ENCODE measurements around the gene LIN54. TPM values are rescaled to one million over a fixed set of nuclear protein-coding genes. Genes with fewer than 3 reads are reported as not detected.
A peak's percentile ranks its signal among the peaks of the same experiment; 100 is the strongest.
"Not testable (repeated sequence)": the region's sequence is repeated elsewhere in the genome, so short reads cannot be mapped to it uniquely, and the experiment has no call there.

The LIN54 gene
- total and polyA plus RNA-seq, 2 donors (not counting 1 experiment from before 2014, with no cell fraction given) = 13.3 to 15.2 TPM

- H3K79me2 ChIP-seq (ENCODE audit: control insufficient read depth, insufficient read depth, low read length) = peaks cover 66% of the 10 kb centered on the region
These were observed 507 bp downstream of the LIN54 start for GRCh38 chr4:83010111-83010521.

GRCh38 chr4:83009529-83009928, 1.1 kb downstream of the LIN54 start:
- Histone ChIP-seq H2AFZ (ENCODE audit: low read length) (no peak overlapping the region), H3K36me3 (ENCODE audit: control insufficient read depth, insufficient read depth, low read length) (no peaks in the 10 kb centered on the region), H3K9ac (ENCODE audit: insufficient read depth, low read length) (peak overlapping the region; percentile 92), H3K9me3 (ENCODE audit: control insufficient read depth, insufficient read depth, low read depth, low read length) (no peaks in the 10 kb centered on the region), H3K79me2 (ENCODE audit: control insufficient read depth, insufficient read depth, low read length) (peaks cover 69% of the 10 kb centered on the region), H3K4me2 (ENCODE audit: extremely low read depth, insufficient read depth, low read length) (peak overlapping the region; percentile 93), H3K4me3 (replicated peaks in 1 of 4; ENCODE audit: control extremely low read depth in 1 of 4, insufficient read depth in 1 of 4, low read depth in 3 of 4, low read length in 4 of 4) (peak overlapping the region; percentile 79 to 99 (median 87)), H3K4me1 (ENCODE audit: control insufficient read depth, extremely low read depth, insufficient read depth, low read length) (no peaks in the 10 kb centered on the region), H3K27ac (ENCODE audit: insufficient read depth, low read length) (peak overlapping the region; percentile 96), H4K20me1 (ENCODE audit: control insufficient read depth, extremely low read depth, insufficient read depth, low read length) (no peaks in the 10 kb centered on the region), H3K27me3 (ENCODE audit: control insufficient read depth, insufficient read depth, low read length) (no peaks in the 10 kb centered on the region)
- TF ChIP-seq, protein P1, sequence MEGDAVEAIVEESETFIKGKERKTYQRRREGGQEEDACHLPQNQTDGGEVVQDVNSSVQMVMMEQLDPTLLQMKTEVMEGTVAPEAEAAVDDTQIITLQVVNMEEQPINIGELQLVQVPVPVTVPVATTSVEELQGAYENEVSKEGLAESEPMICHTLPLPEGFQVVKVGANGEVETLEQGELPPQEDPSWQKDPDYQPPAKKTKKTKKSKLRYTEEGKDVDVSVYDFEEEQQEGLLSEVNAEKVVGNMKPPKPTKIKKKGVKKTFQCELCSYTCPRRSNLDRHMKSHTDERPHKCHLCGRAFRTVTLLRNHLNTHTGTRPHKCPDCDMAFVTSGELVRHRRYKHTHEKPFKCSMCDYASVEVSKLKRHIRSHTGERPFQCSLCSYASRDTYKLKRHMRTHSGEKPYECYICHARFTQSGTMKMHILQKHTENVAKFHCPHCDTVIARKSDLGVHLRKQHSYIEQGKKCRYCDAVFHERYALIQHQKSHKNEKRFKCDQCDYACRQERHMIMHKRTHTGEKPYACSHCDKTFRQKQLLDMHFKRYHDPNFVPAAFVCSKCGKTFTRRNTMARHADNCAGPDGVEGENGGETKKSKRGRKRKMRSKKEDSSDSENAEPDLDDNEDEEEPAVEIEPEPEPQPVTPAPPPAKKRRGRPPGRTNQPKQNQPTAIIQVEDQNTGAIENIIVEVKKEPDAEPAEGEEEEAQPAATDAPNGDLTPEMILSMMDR (conservative IDR thresholded peaks at IDR 0.05 in 1 of 2, IDR thresholded peaks at IDR 0.05 in 1 of 2; ENCODE audit: low read depth in 1 of 2, low read length in 2 of 2) = no peak
- DNase-seq (ENCODE audit: low read depth in 2 of 2) = peak in 1 of 2 donors; percentile 43

More at GRCh38 chr4:83010111-83010521, 507 bp downstream of the LIN54 start:
- DNase-seq (ENCODE audit: low read depth in 2 of 2) = peak; percentile 39 to 59
- Histone ChIP-seq H3K4me3 (replicated peaks in 1 of 4; ENCODE audit: control extremely low read depth in 1 of 4, insufficient read depth in 1 of 4, low read depth in 3 of 4, low read length in 4 of 4) (peak overlapping the region; percentile 79 to 99 (median 87)), H2AFZ (ENCODE audit: low read length) (peak overlapping the region; percentile 52), H4K20me1 (ENCODE audit: control insufficient read depth, extremely low read depth, insufficient read depth, low read length) (no peaks in the 10 kb centered on the region), H3K36me3 (ENCODE audit: control insufficient read depth, insufficient read depth, low read length) (no peaks in the 10 kb centered on the region), H3K27me3 (ENCODE audit: control insufficient read depth, insufficient read depth, low read length) (no peaks in the 10 kb centered on the region), H3K27ac (ENCODE audit: insufficient read depth, low read length) (peak overlapping the region; percentile 96), H3K9me3 (ENCODE audit: control insufficient read depth, insufficient read depth, low read depth, low read length) (no peaks in the 10 kb centered on the region), H3K4me2 (ENCODE audit: extremely low read depth, insufficient read depth, low read length) (peak overlapping the region; percentile 93), H3K9ac (ENCODE audit: insufficient read depth, low read length) (peak overlapping the region; percentile 92), H3K4me1 (ENCODE audit: control insufficient read depth, extremely low read depth, insufficient read depth, low read length) (no peaks in the 10 kb centered on the region)
- TF ChIP-seq EZH2 (IDR thresholded peaks at IDR 0.05; ENCODE audit: low read length, missing control alignments) = no peak
- TF ChIP-seq, protein P1 (conservative IDR thresholded peaks at IDR 0.05 in 1 of 2, IDR thresholded peaks at IDR 0.05 in 1 of 2; ENCODE audit: low read depth in 1 of 2, low read length in 2 of 2) = no peak

GRCh38 chr4:83003044-83003791, 7.4 kb downstream of the LIN54 start:
- not testable (repeated sequence) for H2AFZ ChIP-seq (ENCODE audit: low read length); H3K36me3 ChIP-seq (ENCODE audit: control insufficient read depth, insufficient read depth, low read length); H3K4me2 ChIP-seq (ENCODE audit: extremely low read depth, insufficient read depth, low read length); H3K9ac ChIP-seq (ENCODE audit: insufficient read depth, low read length); H3K4me3 ChIP-seq (replicated peaks in 1 of 4; ENCODE audit: control extremely low read depth in 1 of 4, insufficient read depth in 1 of 4, low read depth in 3 of 4, low read length in 4 of 4); H3K4me1 ChIP-seq (ENCODE audit: control insufficient read depth, extremely low read depth, insufficient read depth, low read length); H3K27me3 ChIP-seq (ENCODE audit: control insufficient read depth, insufficient read depth, low read length); H3K27ac ChIP-seq (ENCODE audit: insufficient read depth, low read length); H4K20me1 ChIP-seq (ENCODE audit: control insufficient read depth, extremely low read depth, insufficient read depth, low read length); H3K9me3 ChIP-seq (ENCODE audit: control insufficient read depth, insufficient read depth, low read depth, low read length); DNase-seq (ENCODE audit: low read depth in 2 of 2)
- H3K79me2 ChIP-seq (ENCODE audit: control insufficient read depth, insufficient read depth, low read length) = peaks cover 78% of the 10 kb centered on the region

Measured in fibroblast of lung (primary cell).